Urothelium cell line (cell line): Measurements from ENCODE around the gene TMC2.
"Not testable (repeated sequence)": the region's sequence is repeated elsewhere in the genome, so short reads cannot be mapped to it uniquely, and the experiment has no call there.

Source experiments
- DNase-seq: peaks from one replicate; pipeline ENCODE4 v3.0.0; 2011; ENCODE audit warnings: low spot score, mixed read lengths
- FAIRE-seq: peaks from 2 replicates; lab custom pipeline; 2011; peaks lifted over from hg19 to GRCh38; lab: Jason Lieb, UNC

TMC2 gene

DNA sequence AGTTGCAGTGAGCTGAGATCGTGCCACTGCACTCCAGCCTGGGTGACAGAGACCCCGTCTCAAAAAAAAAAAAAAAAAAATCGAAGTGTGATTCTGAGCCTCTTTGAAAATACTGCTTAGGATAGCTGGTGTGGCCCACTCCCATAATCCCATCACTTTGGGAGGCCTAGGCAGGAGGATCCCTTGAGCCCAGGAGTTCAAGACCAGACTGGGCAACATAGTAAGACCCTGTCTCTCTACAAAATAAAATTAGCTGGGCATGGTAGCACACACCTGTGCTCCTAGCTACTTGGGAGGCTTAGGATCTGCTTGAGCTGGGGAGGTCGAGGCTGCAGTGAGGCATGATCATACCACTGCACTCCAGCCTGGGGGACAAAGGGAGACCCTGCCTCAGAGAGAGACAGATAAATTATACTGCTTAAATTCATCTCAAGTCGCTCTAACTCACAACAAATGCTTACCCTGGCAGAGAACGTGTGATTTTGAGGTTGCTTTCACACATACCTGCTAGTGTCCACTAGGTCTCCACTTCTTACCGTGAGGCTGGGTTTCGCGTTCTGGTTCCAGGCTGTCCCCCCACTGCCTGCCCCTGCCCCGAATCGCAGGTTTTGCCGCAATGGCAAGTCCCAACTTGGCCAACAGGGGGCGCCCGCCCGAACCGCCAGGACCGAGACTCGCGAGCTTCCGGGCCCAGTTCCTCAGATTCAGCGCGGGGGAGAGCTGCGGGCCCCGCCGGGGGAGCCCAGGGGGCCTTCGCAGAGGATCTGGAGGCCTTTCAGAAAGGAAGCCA lies 12.3 kb upstream of the TMC2 start:
- FAIRE-seq, result no peak
- DNase-seq, result peak; percentile 84

DNA sequence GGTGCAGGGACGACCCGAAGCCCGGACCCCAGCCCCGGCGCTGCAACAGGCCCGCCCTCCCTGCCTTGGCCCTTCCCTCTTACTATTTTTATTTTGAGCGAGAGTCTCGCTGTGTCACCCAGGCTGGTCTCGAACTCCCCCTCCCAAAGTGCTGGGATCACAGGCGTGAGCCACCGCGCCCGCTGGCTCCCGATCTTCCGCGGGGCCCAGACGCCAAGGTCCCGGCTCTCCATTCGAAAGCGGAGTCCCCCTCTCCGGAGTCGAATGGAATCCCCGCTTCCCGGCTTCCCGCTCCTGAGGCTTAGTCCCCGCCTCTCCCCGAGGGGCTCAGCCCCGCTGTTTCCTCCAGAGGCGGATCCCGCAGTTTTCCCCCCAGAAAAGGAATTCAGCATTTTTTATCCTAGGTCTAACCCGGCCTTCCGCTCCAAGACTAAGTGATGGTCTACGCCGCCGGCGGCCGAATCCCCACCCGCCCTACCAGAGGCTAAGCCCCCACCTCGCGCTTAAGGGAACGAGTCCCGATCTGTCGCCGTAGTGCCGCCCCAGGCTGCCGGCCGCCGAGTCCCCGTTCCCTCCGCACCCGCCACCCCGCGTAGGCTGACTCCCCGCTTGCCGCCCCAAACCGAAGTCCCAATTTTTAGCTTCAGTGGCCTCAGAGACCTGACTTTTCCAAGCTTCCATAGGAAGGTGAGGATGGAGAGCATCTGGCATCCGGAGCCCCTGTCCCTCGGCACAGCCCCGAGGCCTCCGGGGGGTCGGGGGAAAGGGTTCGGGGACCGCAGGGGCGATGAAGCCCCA lies 11.5 kb upstream of the TMC2 start:
- FAIRE-seq (no peak), DNase-seq (peak; percentile 66)

GRCh38 chr20:2526218-2526583 lies 10.2 kb upstream of the TMC2 start:
- not testable (repeated sequence) for FAIRE-seq

GRCh38 chr20:2527762-2528161 lies 8.6 kb upstream of the TMC2 start:
- no peak for DNase-seq
- FAIRE-seq, result no peak

More at GRCh38 chr20:2526218-2526583, 10.2 kb upstream of the TMC2 start:
- not testable (repeated sequence) for DNase-seq

GRCh38 chr20:2528671-2529271 lies 7.6 kb upstream of the TMC2 start:
- DNase-seq (no peak), FAIRE-seq (no peak)

GRCh38 chr20:2533118-2533517 lies 3.3 kb upstream of the TMC2 start:
- DNase-seq (no peak), FAIRE-seq (no peak)

DNA sequence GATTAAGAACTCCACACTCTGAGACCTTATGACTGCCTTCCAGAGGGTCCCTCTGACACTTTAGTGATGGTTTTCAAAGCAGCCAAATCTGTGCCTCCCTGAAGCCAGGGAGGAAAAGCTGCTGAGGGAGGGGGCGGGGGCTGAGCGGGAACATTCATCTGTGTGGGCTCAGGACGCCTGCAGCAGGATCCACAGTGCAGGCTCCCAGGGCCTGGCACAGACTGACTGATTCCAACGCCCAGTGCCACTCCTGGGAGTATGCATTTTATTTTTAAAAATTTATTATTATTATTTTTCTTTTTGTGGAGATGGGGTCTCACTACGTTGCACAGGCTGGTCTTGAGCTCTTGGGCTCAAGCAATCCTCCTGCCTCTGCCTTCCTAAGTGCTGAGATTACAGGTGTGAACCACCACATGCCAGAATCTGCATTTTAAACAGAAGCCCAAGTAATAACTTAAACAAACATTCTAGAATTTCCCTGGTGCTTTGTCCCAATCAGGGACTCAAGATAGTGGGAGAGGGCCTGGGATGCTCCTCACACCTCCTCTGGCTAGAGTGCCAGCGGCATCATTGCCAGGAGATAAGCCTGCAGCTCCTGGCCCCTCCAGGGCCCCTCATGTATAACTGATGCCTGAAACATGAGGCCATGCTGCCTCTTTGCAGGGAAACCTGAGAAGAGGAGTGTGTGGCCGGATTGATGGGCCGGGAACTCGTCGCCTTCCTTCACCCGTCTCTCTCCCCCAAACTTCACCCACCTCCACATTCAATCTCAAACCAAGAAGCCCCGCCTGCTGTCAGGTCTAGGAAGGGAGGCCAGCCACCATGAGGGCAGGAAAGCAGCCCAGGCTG lies 438 bp upstream of the TMC2 start:
- DNase-seq, result no peak
- no peak for FAIRE-seq

GRCh38 chr20:2537101-2537500 lies 728 bp downstream of the TMC2 start:
- DNase-seq (no peak), FAIRE-seq (no peak)

- FAIRE-seq (no peak), DNase-seq (no peak)
Observed at GRCh38 chr20:2538356-2538755, 2.0 kb downstream of the TMC2 start.

DNA sequence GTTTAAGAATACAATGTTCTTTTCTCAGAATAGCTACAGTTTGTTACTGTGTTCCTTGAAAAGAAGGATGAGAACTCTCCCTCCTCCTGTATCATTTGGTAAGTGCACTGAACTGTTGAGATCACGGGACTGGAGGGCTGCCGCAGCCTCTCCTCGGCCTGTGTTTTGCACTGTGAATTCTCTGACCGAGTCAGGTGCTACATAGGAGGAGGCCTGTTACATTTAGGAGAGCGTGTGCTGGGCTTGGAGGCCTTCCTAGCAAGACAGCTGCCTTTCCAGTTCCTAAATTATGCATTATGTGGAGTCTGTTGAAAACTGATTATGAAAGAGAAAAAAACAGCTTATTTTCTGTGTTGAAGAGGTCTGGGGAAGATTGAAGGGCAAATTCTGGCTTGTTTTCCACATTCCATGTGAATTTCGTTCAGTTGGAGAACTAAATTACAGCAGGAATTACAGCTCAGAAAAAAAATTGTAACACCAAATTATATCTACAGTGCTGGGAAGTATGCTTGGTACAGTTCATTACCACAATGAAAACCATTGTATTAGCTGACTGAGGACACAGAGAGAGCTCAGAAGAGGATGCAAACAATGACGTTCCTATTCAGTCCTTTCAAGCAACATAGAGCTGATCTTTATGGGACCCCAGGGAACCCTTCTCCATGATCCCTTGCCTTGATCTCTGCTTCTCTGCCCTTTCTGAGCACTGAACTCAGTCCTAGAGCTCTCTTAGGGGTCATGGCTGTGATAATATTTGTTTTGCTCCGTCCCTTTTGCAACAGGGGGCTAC lies 2.8 kb downstream of the TMC2 start:
- no peak for FAIRE-seq
- DNase-seq, result no peak

GRCh38 chr20:2541940-2542339 lies 5.6 kb downstream of the TMC2 start:
- DNase-seq, result no peak
- no peak for FAIRE-seq

- DNase-seq (no peak), FAIRE-seq (no peak)
Observed at GRCh38 chr20:2542361-2542760, 6.0 kb downstream of the TMC2 start.

GRCh38 chr20:2544211-2544610 lies 7.8 kb downstream of the TMC2 start:
- DNase-seq, result no peak
- no peak for FAIRE-seq

DNA sequence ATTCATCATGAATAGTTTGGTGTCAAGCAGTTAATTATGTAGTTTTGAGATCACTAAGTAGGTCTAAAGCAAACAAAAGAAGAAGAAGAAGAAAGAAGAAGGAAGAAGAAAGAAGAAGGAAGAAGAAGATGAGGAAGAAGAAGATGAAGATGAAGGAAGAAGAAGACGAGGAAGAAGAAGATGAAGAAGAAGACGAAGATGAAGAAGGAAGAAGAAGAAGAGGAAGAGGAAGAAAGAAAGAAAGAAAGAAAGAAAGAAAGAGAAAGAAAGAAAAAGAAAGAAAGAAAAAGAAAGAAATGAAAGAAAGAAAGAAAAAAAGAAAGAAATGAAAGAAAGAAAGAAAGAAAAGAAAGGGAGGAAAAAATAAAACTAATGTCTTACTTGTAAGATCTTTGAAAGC lies 9.2 kb downstream of the TMC2 start:
- DNase-seq, result no peak
- FAIRE-seq, result no peak

- FAIRE-seq (no peak), DNase-seq (no peak)
Observed at GRCh38 chr20:2557873-2558580, 21.7 kb downstream of the TMC2 start.

DNA sequence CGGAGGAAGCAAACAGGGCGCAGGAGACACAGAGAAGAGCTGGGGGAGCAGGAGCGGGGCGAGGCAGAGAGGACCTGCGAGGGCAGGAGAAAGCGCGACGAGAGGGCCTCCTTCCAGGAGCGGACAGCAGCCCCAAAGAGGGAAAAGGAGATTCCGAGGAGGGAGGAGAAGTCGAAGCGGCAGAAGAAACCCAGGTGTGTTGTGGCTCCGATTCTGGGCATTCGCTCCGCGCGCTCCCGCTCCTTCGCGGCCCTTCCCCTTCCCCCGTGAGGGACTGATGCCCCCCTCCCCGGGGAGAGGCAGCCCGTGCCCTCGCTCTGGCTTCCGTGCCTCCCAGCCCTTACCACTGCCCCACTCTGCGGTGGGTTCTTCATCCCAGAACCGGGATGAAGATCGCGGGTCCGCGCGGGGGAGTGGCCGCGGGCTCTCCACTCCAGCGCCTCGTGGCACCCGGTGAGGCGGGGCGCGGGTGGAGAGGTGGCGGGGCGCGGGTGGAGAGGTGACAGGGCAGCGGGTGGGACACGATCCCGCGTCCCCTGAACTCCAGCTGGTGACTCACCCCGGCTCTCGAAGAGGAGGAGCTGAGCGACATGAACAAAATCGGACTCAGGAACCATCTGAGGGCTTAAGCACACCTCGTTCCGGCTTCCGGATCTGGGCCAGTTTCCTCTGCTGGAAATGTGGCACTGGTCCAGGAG lies 22.4 kb downstream of the TMC2 start:
- peak; percentile 48 for DNase-seq
- no peak for FAIRE-seq

- DNase-seq, result no peak
- no peak for FAIRE-seq
Observed at GRCh38 chr20:2559279-2559626, 22.9 kb downstream of the TMC2 start.

DNA sequence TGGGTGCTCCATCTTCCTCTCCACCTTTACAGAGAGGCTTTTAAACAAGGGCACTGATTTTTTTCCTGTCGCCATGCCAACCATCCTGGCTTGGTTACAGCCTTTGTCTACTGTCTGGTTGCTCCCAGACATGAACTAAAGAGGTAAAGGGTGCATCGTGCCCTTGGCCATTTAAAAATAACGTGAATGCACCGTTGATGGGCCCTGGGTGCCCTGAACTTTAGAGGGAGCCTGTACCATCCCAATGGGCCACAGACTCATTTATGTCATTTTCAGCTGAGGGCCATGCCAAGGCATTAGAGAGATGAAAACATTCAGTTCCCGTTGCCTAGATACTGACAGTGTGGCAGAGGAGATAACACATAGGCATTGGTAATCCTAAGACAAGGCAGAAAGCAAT lies 23.3 kb downstream of the TMC2 start:
- DNase-seq, result no peak

DNA sequence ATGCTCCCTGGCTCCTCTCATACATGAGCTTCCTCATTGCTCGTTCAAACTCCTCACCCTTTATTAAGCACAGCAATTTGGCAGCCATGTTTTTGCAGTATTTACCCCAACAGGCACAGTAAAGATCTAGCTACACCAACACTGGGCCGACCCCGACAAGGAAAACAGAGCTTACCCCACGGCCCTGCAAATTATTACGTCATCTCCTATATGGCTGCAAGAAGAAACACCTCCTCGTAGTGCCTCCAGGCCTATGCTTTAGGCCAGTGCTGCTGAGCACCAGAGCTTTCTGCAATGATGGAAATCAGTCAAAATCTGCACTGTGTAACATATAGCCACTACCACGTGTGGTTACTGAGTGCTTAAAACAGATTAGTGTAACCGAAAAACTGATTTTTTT lies 26.7 kb downstream of the TMC2 start:
- DNase-seq (no peak), FAIRE-seq (no peak)

More for the DNA sequence above, 23.3 kb downstream of the TMC2 start:
- FAIRE-seq, result no peak
